ENCODE data around the gene SAG. TPM values are rescaled to one million over a fixed set of nuclear protein-coding genes. Genes with fewer than 3 reads are reported as not detected.
"Not testable (repeated sequence)": the region's sequence is repeated elsewhere in the genome, so short reads cannot be mapped to it uniquely, and the experiment has no call there.

The SAG gene
- total RNA-seq, 1 donor from 2014 or later, result 14.7 TPM

DNA sequence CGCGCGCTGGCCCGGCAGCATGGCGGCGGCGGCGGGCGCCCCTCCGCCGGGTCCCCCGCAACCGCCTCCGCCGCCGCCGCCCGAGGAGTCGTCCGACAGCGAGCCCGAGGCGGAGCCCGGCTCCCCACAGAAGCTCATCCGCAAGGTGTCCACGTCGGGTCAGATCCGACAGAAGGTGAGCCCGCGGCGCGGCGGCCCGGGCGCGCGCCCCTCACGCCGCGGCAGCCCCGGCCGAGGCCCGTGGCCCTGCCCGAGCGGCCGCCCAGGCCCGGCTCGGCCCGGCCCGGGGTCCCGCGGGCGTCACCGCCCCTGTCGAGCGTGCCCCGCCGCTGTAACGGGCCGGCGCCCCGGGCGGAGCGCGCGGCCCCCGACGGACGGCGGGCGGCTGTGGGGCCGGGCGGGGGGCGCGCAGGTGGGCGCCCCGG lies 46.9 kb downstream of the SAG start:
- DNase-seq (ENCODE audit: low spot score), result no peak

DNA sequence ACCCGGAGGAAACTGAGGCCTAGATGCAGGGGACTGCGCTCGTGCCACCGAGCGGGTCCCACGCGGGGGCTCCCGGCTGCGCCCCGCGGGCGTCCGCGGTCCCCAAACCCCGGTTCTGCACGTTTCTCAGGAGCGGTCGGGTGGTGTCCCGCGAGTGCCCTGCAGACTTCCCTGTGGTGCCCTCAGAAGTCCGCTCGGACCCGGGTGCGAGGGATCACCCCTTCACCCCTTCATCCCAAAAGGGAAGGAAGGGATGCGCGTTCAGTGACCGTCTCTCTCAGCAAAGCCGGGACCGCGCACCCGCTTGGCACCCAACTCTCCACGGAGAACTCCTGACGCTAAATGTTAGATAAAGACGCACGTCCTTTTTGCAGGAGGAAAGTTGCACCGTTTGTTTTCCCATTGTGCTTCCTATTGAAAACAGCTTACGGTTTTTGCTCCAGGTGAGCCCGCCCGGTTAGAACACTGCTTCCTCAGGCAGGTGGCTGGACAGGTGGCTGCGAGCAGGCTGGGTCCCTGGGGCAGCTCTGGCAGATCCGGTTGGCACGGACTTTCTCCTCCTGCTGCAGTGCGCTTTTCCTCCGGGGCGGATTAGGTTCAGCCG lies 47.5 kb downstream of the SAG start:
- no peak for DNase-seq (ENCODE audit: low spot score)

DNA sequence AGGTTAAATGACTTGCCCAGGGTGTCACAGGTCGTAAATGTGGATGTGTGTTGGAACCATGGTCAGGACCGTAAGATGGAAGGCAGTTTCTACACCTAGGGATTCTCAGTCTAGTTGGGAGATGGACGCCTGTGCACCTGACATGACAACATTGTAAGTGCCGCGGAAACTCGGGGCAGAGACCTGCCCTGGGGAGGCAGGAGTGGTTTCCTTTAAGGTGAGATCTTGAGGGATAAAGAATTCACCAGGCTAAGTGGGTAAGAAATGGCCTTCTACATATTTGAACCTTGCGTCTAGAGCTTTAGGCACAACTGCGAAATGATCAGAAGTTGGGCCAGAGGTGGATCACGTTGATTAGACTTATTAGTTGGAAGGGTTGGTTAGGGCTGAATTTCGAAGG lies 48.3 kb downstream of the SAG start:
- no peak for DNase-seq (ENCODE audit: low spot score)

DNA sequence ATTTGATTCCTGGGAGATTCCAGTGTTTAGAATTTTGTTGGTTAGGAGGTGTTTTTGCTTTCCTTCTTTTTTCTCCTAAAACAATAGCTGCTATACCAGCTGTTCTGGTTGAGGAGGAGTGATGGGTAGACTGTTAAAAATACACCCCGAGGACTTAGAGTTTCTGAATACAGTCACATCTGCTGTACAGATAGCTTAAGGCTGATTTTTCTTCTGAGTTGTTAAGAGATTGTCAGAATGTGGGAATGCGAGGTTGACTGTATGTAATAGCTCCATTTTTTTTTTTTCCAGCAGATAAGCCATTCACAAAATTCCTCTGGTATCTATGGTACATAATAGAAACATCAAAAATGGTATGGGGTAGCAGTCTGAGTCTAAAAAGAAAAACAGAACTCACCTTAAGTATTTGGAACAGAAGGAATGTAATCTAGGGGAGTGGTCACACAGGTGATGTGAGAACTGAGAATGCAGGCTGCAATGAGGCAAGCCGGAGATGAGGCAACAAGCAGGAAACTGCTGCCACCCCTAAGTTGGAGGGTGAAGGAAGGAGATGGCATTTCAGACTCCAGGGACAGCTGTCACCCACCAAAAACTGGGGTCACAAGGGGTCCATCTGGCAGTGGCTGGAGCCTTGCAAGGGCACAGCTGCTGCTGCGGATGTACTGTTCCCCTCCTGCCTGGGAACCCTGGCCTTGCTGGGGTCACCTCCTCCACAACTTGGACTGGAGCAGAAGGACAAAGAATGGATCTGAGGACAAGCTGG lies 49.1 kb downstream of the SAG start:
- peak; percentile 34 for DNase-seq (ENCODE audit: low spot score)

DNA sequence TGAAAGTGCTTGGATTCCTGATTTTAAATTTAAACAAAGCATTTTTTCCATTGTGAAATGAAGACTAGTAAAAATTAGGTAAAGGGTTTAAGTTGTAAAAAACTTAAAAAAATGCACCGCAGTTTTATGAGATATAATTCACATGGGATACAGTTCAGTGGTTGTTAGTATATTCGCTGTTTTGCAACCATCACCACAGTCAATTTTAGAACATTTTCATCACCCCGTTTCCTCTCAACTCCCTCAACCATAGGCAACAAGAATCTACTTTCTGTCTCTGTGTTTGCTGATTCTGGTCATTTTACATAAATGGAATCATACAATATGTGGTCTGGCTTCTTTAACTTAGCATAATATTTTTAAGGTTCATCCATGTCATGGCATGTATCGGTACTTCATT lies 50.7 kb downstream of the SAG start:
- DNase-seq (ENCODE audit: low spot score), result no peak

DNA sequence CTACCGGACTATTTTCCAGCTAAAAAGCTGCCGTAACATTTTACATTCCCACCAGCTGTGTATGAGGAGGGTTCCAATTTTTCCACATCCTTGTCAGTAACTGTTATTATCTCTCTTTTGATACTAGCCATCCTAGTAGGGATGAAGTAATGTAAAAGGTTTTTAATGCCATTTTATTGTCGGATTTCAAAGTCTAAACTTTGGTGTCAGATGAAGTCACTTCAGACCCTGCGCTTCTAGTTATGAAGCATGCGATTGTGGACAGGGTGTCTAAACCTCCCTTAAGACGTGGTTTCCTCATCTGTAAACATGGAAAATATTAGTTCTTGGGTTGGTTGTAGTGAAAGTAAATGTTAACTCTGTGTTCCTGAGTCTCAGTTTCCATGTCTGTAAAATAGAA lies 51.3 kb downstream of the SAG start:
- peak; percentile 73 for DNase-seq (ENCODE audit: low spot score)

DNA sequence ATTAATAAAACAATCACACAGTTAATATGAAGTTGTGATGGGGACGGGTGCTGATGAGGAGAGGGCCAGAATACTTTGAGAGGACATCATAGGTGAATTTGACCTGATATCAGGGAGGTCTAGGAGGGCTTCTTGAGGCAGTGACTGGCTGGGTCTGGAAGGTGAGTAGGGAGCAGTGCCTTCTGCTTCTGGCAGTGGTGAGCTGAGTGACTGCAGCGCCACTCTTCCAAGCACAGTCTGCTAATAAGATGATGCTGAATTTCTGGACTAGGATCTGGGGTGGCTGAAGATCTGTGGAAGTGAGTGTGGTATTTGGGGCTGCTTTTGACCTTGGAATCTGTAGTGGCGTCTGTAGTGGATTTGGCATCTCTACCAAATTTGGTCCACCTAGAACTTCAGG lies 52.2 kb downstream of the SAG start:
- no peak for DNase-seq (ENCODE audit: low spot score)

DNA sequence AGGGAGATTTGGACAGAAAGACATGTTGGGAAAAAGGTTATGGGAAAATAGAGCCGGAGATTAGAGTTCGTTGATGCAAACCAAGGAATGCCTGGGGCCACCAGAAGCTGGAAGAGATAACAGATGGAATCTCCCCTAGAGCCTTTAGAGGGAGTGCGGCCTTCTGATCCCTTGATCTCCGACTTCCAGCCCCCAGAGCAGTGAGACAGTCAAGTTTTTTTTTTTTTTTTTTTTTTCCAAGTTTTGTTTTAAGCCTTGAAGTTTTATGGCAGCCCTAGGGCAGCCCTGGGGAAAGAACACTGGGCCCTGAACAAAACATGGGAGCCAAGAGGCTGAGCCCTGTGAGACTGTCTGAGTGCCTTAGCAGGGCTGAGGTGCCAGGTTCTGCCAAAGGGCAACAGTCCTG lies 53.2 kb downstream of the SAG start:
- peak; percentile 93 for DNase-seq (ENCODE audit: low spot score)

DNA sequence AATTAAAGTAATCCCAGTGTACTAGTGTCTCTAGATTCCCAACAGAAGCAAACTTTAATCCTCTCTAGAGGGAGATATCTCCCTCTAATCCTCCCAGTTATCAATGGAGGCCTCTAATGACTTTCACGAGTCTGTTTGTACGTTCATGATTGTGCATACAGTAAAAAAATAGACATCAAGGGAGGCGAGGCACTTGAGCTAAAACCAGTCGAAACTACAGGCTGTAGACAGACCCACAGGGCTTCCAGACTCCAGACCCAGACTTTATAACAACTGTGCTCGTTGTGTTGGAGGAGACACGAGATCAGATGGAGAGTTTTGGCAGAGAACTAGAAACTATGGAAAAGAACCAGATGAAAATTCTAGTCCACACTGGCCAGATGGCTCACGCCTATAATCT lies 53.7 kb downstream of the SAG start:
- peak; percentile 71 for DNase-seq (ENCODE audit: low spot score)

DNA sequence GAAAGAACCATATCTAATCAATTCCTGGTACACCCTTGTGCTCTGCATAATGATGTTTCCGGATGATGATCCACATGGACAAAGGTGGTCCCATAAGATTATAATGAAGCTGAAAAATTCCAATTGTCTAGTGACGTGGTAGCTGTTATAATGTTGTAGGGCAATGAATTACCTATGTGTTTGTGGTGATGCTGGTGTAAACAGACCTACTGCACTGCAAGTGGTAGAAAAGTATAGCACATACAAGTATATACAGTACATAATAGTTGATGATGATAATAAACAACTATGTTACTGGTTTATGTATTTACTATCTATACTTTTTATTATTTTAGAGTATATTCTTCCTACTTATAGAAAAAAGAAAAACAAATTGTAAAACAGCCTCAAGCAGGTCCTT lies 55.1 kb downstream of the SAG start:
- DNase-seq (ENCODE audit: low spot score), result no peak

DNA sequence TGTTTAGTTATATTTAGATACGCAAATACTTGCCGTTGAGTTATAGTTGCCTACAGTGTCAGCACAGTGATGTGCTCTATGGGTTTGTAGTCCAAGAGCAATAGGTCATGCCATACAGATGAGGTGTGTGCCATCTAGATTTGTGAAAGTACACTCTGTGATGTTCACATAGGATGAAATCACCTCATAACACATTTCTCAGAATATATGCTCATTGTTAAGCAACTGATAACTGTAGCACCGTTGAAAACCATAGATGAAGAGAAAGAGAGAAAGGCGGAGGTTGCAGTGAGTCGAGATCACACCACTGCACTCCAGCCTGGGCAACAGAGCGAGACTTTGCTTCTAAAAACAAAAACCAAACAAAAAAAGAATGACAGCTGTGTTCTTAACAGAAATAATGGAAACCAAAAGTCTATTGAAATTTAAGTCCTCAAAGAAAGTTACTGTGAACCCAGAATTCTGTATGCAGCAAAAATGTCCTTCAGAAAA lies 56.2 kb downstream of the SAG start:
- no peak for DNase-seq (ENCODE audit: low spot score)

DNA sequence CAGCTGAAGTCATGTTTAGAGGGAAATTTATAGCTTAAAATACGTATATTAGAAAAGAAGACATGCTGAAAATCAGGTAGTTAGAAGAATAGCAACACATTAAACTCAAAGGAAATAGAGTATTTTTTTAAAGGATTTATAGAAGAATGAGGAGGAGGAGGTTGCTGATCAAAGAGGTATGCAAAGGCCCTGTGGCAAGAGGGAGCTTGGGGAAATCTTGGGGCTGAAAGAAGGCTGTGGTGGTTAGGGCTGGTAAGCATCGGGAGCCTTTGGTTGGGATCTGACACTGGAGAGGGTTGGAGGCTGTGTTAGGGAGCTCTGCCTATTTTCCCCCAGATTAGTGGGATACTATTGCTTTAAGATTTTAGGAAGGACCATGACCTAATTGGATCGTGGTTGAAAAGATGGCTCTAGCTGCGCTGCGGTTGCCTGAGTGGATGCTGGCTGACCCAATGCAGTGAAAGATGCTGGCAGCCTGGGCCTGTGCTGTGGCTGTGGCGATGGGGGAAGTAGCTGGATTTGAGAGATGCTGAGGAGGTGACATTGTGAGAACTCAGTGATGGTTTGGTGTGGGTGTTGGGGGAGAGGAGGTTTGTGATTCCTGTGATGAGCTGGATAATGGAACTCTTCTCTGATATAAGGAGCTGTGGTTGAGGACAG lies 58.4 kb downstream of the SAG start:
- no peak for DNase-seq (ENCODE audit: low spot score)

DNA sequence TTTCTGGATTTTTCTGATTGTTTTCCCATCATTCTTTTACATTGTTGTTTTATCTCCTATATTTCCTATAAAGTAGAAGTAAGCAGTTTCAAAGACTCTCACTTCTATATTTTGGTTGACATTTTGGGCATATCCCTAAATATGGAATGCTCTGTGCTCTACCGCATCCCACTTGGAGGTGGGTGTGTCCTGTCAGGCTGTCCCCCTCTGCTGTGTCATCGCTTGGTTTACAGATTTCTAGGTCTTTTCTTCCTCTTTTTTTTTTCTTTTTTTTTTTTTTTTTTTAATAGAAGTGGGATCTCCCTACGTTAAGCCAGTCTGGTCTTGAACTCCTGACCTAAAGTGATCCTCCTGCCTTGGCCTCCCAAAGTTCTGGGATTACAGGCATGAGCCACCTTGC lies 60.0 kb downstream of the SAG start:
- no peak for DNase-seq (ENCODE audit: low spot score)

DNA sequence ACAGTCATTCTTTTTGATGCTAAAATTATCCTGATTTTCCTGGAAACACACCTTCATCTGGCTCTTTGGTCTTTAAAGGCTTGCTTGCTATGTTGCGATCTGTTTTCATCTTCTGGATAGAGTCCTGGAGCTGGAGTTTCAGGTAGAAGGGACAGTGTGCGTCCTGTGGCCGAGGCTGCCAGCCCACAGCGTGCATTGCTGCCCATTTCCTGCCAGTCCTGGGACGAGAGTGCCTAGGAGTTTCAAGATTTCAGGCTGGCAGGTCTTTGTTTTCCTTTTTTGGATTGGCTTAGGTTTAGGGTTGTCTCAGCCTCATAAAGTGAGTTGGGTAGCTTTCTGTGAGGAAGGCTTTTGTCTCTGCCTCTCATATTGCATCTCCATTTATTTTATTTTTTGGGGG lies 61.1 kb downstream of the SAG start:
- no peak for DNase-seq (ENCODE audit: low spot score)

DNA sequence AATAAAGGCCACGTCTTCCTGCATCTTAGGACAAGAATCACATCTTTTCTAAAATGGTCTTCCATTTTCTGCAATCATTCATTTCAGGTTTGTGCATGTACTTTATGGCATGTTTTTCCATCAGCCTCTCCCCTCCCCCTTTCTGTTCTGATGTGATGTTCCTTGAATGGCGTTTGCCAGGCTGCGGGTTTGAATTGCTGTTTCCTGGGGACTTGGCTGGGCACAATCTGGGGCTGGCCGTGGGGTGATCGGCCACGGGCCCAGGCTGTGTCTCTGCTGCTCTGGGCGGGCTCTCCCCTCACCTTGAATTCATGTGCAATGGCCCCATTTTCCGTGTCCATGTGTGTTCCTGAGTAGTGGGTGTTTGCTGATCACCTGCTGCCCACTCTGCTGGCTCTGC lies 61.8 kb downstream of the SAG start:
- DNase-seq (ENCODE audit: low spot score), result no peak

DNA sequence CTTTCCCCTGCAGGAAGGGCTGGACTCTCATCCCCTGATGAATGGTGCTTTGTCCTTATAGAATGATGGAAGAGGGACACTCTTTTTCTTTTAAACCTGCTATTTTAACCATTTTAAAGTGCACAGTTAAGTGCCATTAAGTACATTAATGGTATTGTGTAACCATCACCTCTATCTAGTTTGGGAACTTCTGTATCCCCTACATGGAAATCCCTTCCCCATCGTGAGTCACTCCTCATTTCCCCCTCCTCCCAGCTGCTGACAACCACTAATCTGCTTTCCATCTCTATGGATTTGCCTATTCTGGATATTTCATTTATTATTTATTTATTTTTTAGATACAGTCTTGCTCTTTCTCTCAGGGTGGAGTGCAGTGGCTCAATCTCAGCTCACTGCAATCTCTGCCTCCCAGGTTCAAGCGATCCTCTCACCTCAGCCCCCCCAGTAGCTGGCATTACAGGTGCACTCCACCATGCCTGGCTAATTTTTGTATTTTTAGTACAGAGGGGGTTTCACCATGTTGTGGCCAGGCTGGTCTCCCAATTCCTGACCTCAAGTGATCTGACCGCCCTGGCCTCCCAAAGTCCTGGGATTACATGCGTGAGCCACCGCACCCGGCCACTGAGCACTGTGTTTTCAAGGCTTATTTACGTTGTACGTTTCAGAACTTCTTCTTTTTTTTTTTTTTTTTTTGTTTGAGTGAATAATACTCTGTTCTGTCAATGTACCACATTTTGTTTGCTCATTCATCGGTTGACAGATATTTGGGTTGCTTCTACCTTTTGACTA lies 62.5 kb downstream of the SAG start:
- DNase-seq (ENCODE audit: low spot score), result no peak

DNA sequence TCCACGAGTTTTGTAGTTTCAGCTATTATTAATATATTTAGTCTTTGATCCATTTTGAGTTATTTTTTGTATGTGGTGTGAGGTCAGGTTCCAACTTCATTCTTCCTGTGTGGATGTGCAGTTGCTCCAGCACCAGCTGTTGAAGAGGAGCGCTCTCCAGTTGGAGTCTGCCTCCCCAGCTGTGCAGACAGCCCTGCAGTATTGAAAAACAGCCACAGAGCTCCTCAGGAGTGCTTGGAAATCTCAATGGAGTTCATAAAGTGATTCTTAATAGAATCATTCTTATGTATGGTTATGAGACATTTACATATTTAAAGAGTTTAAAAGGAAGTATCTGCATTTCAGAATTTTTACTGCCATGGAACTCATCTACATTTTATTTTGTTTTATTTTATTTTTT lies 64.0 kb downstream of the SAG start:
- no peak for DNase-seq (ENCODE audit: low spot score)

DNA sequence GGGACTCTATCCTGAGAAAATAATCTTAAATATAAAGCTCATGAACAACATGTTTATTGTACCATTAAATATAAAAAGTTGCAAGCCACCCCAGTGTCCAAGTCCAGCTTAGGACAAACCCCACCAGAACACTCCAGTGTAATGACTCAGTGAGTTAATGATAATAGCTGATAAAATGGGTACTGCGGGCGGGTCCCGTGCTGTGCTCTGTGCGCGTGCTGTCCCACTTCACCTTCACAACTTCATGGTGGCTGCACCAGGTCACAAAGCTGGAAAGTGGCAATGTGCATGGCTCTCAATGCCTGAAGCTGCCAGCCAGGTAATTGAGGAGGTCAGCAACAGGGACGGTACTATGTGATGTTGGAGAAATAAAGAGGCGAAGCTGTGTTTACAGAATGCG lies 65.2 kb downstream of the SAG start:
- no peak for DNase-seq (ENCODE audit: low spot score)

DNA sequence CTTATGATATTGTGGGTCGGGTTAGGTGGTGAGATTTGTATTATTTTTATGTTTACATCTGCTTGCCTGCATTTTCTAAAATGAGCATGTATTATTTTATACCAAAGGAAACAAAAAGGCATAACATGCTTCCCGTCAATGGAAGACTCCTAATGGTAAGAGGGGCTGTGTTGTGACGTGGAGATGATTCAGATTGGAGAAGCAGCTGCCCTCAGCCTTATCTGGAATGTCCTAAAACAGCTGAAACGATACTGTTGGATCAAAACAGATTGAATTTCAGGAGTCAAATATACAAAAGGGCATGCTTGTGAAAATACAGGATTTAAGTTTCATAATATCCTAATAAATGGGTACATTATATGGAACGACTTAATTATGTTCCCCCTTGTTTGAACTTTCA lies 65.7 kb downstream of the SAG start:
- DNase-seq (ENCODE audit: low spot score), result no peak

DNA sequence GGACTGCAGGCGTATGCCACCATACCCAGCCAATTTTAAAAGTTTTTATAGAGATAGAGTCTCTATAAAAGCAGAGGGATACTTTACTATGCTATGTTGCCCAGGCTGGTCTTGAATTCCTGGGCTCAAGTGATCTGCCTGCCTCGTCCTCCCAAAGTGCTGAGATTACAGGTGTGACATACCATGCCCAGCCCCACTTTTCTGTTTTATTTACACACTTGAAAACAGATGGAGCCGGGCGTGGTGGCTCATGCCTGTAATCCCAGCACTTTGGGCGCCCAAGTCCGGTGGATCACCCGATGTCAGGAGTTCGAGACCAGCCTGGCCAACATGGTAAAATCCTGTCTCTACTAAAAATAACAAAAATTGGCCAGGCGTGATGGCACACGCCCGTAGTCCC lies 67.2 kb downstream of the SAG start:
- not testable (repeated sequence) for DNase-seq (ENCODE audit: low spot score)

DNA sequence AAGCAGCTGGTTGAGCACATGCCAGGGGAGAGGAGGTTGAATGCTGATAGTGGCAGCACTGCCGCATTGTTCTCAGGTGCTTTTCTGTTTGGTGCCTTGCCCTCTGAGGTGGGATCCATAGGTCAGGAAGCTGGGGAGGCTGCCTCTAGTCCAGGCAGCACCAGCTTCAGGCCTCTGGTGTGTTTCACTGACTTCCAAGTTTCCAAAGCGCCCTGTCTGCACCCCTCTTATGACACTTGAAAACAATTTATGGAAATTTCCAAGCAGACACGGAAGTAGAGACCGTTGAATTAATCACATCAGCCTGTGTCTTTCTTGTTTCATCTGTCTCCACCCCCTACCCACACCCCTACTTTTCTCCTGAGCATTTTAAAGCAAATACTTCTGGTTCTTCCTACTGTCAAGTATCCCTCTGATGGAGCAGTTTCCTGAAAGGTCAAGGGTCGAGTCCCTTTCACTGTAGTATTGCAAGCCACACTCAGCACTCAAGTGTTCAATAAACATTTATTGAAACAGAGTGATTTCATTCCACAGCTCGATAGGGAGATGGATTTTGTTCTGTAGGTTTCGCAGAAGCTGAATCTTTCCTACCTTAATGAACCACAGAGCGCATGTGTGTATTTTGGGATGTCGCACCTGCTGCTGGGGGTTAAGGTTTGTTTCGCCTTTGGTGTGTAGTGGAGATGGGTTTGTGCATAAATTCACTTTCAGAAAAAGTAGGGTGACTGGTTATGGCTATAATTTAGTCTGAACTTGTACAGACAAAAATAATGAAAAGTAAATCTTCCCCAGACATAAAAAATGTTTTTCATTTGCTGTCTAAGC lies 68.1 kb downstream of the SAG start:
- DNase-seq (ENCODE audit: low spot score), result no peak
